WTC11 (cell line): ENCODE measurements around the gene INTS4. TPM values are rescaled to one million over a fixed set of nuclear protein-coding genes. Genes with fewer than 3 reads are reported as not detected.

Source experiments
- ATAC-seq: fragments of 200-7000 bp; cut with Tn5 transposase; 2 replicates; pipeline ENCODE4 v1.10.0; 2021; ENCODE audit warnings: mild to moderate bottlenecking, moderate library complexity
- CTCF ChIA-PET: fragments of 300-600 bp; sonication (Branson Sonifier 250); formaldehyde crosslinking; loops from one replicate; lab custom pipeline; 2021; ENCODE audit warnings: antibody characterized with exemption; lab: Charles Lee
- POLR2A ChIA-PET: fragments of 350-600 bp; sonication (Branson Sonifier 250); formaldehyde crosslinking; loops from one replicate; lab custom pipeline; 2021; ENCODE audit warnings: antibody characterized with exemption; lab: Charles Lee
- DNase-seq: peaks from one replicate; pipeline ENCODE4 v3.0.0; 2021; ENCODE audit warnings: low spot score
- H3K27ac Mint-ChIP-seq: 2 replicates; pipeline ENCODE4 v1.8.0; 2021; ENCODE audit warnings: mixed read lengths
- H3K27me3 Mint-ChIP-seq: 2 replicates; pipeline ENCODE4 v1.8.0; 2021; ENCODE audit warnings: low read depth, mild to moderate bottlenecking, moderate library complexity, mixed read lengths
- H3K36me3 Mint-ChIP-seq: 2 replicates; pipeline ENCODE4 v1.8.0; 2021; ENCODE audit warnings: mixed read lengths
- H3K4me1 Mint-ChIP-seq: 2 replicates; pipeline ENCODE4 v1.8.0; 2022; ENCODE audit warnings: mixed read lengths
- H3K4me3 Mint-ChIP-seq: 2 replicates; pipeline ENCODE4 v1.8.0; 2021; ENCODE audit warnings: mild to moderate bottlenecking, moderate library complexity, mixed read lengths
- H3K9me3 Mint-ChIP-seq: 2 replicates; pipeline ENCODE4 v1.8.0; 2021; ENCODE audit warnings: mixed read lengths
- CREM ChIP-seq: sonication (generic); formaldehyde crosslinking; IDR thresholded peaks from 2 replicates; pipeline ENCODE4 v1.8.1; 2022; ENCODE audit warnings: mild to moderate bottlenecking, missing genetic modification reagents, moderate library complexity
- EMX1 ChIP-seq: fragments of 250-450 bp; sonication (Bioruptor Pico); IDR thresholded peaks from 2 replicates; pipeline ENCODE4 v1.8.0; 2021; ENCODE audit warnings: mild to moderate bottlenecking
- GABPB1 ChIP-seq: sonication (generic); formaldehyde crosslinking; IDR thresholded peaks from 2 replicates; pipeline ENCODE4 v1.8.1; 2023; ENCODE audit warnings: mild to moderate bottlenecking, missing genetic modification reagents
- GTF2I ChIP-seq: fragments of 250-450 bp; sonication (Bioruptor Pico); conservative IDR thresholded peaks from 2 replicates; pipeline ENCODE4 v1.4.0; 2021; ENCODE audit warnings: mild to moderate bottlenecking
- OVOL2 ChIP-seq: fragments of 250-450 bp; sonication (Bioruptor Pico); IDR thresholded peaks from 2 replicates; pipeline ENCODE4 v1.9.0; 2021; ENCODE audit warnings: mild to moderate bottlenecking, borderline replicate concordance
- ZNF263 ChIP-seq: sonication (generic); formaldehyde crosslinking; IDR thresholded peaks from 2 replicates; pipeline ENCODE4 v1.8.1; 2022; ENCODE audit warnings: low read depth, mild to moderate bottlenecking, moderate library complexity, missing genetic modification reagents
- ZNF416 ChIP-seq: fragments of 250-450 bp; sonication (Bioruptor Pico); IDR thresholded peaks from 2 replicates; pipeline ENCODE4 v1.9.0; 2021; ENCODE audit warnings: mild to moderate bottlenecking, inconsistent platforms
- ZNF423 ChIP-seq: fragments of 250-450 bp; sonication (Bioruptor Pico); IDR thresholded peaks from 2 replicates; pipeline ENCODE4 v2.1.2; 2022; ENCODE audit warnings: mild to moderate bottlenecking, moderate library complexity
- total RNA-seq: library from RNA; stranded (reverse); gene quantifications from 3 replicates; pipeline ENCODE4 v1.2.3, GENCODE V29; 2021
- TF ChIP-seq, protein P1 (sequence below): sonication (generic); formaldehyde crosslinking; IDR thresholded peaks from 2 replicates; pipeline ENCODE4 v1.8.0; 2023; ENCODE audit warnings: mild to moderate bottlenecking, missing genetic modification reagents
- TF ChIP-seq, protein P2 (sequence below): fragments of 200-600 bp; IDR thresholded peaks from 2 replicates; pipeline ENCODE4 v1.8.0; 2022; ENCODE audit warnings: antibody characterized with exemption
- TF ChIP-seq, protein P3 (sequence below): sonication (generic); formaldehyde crosslinking; IDR thresholded peaks from 2 replicates; pipeline ENCODE4 v1.8.1; 2023; ENCODE audit warnings: mild to moderate bottlenecking, missing genetic modification reagents, borderline replicate concordance
- TF ChIP-seq, protein P4 (sequence below): sonication (generic); formaldehyde crosslinking; IDR thresholded peaks from 2 replicates; pipeline ENCODE4 v1.8.1; 2023; ENCODE audit warnings: mild to moderate bottlenecking, missing genetic modification reagents, moderate library complexity
- TF ChIP-seq, protein P5 (sequence below): sonication (generic); formaldehyde crosslinking; IDR thresholded peaks from 2 replicates; pipeline ENCODE4 v1.8.1; 2022; ENCODE audit warnings: mild to moderate bottlenecking, moderate library complexity, missing genetic modification reagents
- TF ChIP-seq, protein P6 (sequence below): sonication (generic); formaldehyde crosslinking; conservative IDR thresholded peaks from 2 replicates; pipeline ENCODE4 v1.8.1; 2023; ENCODE audit warnings: mild to moderate bottlenecking, low read depth, missing genetic modification reagents, moderate library complexity
- TF ChIP-seq, protein P7 (sequence below): fragments of 250-450 bp; sonication (Bioruptor Pico); IDR thresholded peaks from 2 replicates; pipeline ENCODE4 v1.9.0; 2021; ENCODE audit warnings: moderate library complexity, mild to moderate bottlenecking, inconsistent platforms, borderline replicate concordance

INTS4 gene
- total RNA-seq, 1 experiment from 2014 or later: 34.2 TPM

DNA sequence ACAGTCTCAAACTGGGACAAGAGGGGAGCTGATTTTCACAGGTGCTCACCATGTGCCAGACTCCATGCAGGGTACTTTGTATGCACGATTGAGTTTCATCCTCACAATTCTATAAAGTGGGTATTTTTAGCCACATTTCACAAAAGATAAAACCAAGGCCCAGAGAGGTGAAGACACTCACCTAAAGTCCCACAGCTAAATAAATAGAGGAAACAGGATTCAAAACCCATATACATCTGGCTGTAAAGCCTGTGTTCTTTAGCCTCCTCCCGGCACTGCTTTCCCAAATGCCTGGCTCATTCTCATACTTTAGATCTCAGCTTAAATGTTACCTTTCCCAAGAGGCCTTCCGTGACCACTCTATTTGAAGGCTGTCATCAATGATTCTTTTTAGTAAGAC, 41.8 kb upstream of the INTS4 start:
- TF ChIP-seq, protein P1, sequence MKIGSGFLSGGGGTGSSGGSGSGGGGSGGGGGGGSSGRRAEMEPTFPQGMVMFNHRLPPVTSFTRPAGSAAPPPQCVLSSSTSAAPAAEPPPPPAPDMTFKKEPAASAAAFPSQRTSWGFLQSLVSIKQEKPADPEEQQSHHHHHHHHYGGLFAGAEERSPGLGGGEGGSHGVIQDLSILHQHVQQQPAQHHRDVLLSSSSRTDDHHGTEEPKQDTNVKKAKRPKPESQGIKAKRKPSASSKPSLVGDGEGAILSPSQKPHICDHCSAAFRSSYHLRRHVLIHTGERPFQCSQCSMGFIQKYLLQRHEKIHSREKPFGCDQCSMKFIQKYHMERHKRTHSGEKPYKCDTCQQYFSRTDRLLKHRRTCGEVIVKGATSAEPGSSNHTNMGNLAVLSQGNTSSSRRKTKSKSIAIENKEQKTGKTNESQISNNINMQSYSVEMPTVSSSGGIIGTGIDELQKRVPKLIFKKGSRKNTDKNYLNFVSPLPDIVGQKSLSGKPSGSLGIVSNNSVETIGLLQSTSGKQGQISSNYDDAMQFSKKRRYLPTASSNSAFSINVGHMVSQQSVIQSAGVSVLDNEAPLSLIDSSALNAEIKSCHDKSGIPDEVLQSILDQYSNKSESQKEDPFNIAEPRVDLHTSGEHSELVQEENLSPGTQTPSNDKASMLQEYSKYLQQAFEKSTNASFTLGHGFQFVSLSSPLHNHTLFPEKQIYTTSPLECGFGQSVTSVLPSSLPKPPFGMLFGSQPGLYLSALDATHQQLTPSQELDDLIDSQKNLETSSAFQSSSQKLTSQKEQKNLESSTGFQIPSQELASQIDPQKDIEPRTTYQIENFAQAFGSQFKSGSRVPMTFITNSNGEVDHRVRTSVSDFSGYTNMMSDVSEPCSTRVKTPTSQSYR: no peak
- TF ChIP-seq GTF2I (CRISPR knock-in tag) (no peak), CREM (CRISPR knock-in tag) (no peak), GABPB1 (CRISPR knock-in tag) (no peak), EMX1 (CRISPR knock-in tag) (no peak), ZNF423 (CRISPR knock-in tag) (no peak), ZNF416 (no peak), ZNF263 (CRISPR knock-in tag) (no peak), OVOL2 (no peak)
- TF ChIP-seq, protein P2, sequence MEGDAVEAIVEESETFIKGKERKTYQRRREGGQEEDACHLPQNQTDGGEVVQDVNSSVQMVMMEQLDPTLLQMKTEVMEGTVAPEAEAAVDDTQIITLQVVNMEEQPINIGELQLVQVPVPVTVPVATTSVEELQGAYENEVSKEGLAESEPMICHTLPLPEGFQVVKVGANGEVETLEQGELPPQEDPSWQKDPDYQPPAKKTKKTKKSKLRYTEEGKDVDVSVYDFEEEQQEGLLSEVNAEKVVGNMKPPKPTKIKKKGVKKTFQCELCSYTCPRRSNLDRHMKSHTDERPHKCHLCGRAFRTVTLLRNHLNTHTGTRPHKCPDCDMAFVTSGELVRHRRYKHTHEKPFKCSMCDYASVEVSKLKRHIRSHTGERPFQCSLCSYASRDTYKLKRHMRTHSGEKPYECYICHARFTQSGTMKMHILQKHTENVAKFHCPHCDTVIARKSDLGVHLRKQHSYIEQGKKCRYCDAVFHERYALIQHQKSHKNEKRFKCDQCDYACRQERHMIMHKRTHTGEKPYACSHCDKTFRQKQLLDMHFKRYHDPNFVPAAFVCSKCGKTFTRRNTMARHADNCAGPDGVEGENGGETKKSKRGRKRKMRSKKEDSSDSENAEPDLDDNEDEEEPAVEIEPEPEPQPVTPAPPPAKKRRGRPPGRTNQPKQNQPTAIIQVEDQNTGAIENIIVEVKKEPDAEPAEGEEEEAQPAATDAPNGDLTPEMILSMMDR: no peak
- TF ChIP-seq, protein P3, sequence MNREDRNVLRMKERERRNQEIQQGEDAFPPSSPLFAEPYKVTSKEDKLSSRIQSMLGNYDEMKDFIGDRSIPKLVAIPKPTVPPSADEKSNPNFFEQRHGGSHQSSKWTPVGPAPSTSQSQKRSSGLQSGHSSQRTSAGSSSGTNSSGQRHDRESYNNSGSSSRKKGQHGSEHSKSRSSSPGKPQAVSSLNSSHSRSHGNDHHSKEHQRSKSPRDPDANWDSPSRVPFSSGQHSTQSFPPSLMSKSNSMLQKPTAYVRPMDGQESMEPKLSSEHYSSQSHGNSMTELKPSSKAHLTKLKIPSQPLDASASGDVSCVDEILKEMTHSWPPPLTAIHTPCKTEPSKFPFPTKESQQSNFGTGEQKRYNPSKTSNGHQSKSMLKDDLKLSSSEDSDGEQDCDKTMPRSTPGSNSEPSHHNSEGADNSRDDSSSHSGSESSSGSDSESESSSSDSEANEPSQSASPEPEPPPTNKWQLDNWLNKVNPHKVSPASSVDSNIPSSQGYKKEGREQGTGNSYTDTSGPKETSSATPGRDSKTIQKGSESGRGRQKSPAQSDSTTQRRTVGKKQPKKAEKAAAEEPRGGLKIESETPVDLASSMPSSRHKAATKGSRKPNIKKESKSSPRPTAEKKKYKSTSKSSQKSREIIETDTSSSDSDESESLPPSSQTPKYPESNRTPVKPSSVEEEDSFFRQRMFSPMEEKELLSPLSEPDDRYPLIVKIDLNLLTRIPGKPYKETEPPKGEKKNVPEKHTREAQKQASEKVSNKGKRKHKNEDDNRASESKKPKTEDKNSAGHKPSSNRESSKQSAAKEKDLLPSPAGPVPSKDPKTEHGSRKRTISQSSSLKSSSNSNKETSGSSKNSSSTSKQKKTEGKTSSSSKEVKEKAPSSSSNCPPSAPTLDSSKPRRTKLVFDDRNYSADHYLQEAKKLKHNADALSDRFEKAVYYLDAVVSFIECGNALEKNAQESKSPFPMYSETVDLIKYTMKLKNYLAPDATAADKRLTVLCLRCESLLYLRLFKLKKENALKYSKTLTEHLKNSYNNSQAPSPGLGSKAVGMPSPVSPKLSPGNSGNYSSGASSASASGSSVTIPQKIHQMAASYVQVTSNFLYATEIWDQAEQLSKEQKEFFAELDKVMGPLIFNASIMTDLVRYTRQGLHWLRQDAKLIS (CRISPR knock-in tag): no peak
- TF ChIP-seq, protein P4, sequence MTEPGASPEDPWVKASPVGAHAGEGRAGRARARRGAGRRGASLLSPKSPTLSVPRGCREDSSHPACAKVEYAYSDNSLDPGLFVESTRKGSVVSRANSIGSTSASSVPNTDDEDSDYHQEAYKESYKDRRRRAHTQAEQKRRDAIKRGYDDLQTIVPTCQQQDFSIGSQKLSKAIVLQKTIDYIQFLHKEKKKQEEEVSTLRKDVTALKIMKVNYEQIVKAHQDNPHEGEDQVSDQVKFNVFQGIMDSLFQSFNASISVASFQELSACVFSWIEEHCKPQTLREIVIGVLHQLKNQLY: no peak
- TF ChIP-seq, protein P5, sequence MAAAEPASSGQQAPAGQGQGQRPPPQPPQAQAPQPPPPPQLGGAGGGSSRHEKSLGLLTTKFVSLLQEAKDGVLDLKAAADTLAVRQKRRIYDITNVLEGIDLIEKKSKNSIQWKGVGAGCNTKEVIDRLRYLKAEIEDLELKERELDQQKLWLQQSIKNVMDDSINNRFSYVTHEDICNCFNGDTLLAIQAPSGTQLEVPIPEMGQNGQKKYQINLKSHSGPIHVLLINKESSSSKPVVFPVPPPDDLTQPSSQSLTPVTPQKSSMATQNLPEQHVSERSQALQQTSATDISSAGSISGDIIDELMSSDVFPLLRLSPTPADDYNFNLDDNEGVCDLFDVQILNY: no peak
- TF ChIP-seq, protein P6, sequence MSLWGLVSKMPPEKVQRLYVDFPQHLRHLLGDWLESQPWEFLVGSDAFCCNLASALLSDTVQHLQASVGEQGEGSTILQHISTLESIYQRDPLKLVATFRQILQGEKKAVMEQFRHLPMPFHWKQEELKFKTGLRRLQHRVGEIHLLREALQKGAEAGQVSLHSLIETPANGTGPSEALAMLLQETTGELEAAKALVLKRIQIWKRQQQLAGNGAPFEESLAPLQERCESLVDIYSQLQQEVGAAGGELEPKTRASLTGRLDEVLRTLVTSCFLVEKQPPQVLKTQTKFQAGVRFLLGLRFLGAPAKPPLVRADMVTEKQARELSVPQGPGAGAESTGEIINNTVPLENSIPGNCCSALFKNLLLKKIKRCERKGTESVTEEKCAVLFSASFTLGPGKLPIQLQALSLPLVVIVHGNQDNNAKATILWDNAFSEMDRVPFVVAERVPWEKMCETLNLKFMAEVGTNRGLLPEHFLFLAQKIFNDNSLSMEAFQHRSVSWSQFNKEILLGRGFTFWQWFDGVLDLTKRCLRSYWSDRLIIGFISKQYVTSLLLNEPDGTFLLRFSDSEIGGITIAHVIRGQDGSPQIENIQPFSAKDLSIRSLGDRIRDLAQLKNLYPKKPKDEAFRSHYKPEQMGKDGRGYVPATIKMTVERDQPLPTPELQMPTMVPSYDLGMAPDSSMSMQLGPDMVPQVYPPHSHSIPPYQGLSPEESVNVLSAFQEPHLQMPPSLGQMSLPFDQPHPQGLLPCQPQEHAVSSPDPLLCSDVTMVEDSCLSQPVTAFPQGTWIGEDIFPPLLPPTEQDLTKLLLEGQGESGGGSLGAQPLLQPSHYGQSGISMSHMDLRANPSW: no peak
- TF ChIP-seq, protein P7, sequence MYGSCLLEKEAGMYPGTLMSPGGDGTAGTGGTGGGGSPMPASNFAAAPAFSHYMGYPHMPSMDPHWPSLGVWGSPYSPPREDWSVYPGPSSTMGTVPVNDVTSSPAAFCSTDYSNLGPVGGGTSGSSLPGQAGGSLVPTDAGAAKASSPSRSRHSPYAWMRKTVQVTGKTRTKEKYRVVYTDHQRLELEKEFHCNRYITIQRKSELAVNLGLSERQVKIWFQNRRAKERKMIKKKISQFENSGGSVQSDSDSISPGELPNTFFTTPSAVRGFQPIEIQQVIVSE (CRISPR knock-in tag): no peak
- Mint-ChIP-seq H3K27me3 (no peaks in the 10 kb centered on the region), H3K27ac (no peak overlapping the region), H3K36me3 (no peaks in the 10 kb centered on the region), H3K4me3 (no peak overlapping the region), H3K4me1 (peaks cover 10% of the 10 kb centered on the region), H3K9me3 (no peaks in the 10 kb centered on the region)
- DNase-seq (no peak), ATAC-seq (no peak)
- POLR2A ChIA-PET: no interaction called here
- CTCF ChIA-PET: interaction anchor here (8.3 kb wide), 1 partner anchor 9 kb away, joined by 46 read pairs; no protein-coding TSS in a partner anchor
